Measurements from ENCODE around the gene UGT1A10.

UGT1A10 gene

GRCh38 chr2:233793465-233794127 is 157.3 kb downstream of the UGT1A10 start:
- H3K4me1 Mint-ChIP-seq (ENCODE audit: low read depth in 2 of 2) = no peaks in the 10 kb centered on the region
- H3K27me3 Mint-ChIP-seq = peaks cover 20 to 61% of the 10 kb centered on the region in 2 donors
- H3K9me3 Mint-ChIP-seq = no peaks in the 10 kb centered on the region
- DNase-seq = no peak
- no peak overlapping the region for H3K4me3 Mint-ChIP-seq
- H3K27ac Mint-ChIP-seq = no peak overlapping the region
- ATAC-seq (replicated peaks) = no peak
- no peaks in the 10 kb centered on the region for H3K36me3 Mint-ChIP-seq (ENCODE audit: insufficient read depth)

- H3K4me1 Mint-ChIP-seq (ENCODE audit: low read depth in 2 of 2) = no peaks in the 10 kb centered on the region
- DNase-seq (no peak), ATAC-seq (replicated peaks) (no peak)
- no peak overlapping the region for H3K4me3 Mint-ChIP-seq
- no peak overlapping the region for H3K27ac Mint-ChIP-seq
- no peaks in the 10 kb centered on the region for H3K9me3 Mint-ChIP-seq
- peaks cover 24 to 61% of the 10 kb centered on the region in 2 donors for H3K27me3 Mint-ChIP-seq
- no peaks in the 10 kb centered on the region for H3K36me3 Mint-ChIP-seq (ENCODE audit: insufficient read depth)
These were observed 157.9 kb downstream of the UGT1A10 start for GRCh38 chr2:233794128-233794658.

- H3K4me3 Mint-ChIP-seq = no peak overlapping the region
- ATAC-seq (replicated peaks) (no peak), DNase-seq (no peak)
- no peak overlapping the region for H3K27ac Mint-ChIP-seq
- H3K9me3 Mint-ChIP-seq = no peaks in the 10 kb centered on the region
- H3K4me1 Mint-ChIP-seq (ENCODE audit: low read depth in 2 of 2) = no peaks in the 10 kb centered on the region
- peaks cover 27 to 51% of the 10 kb centered on the region in 2 donors for H3K27me3 Mint-ChIP-seq
- no peaks in the 10 kb centered on the region for H3K36me3 Mint-ChIP-seq (ENCODE audit: insufficient read depth)
These were observed 159.5 kb downstream of the UGT1A10 start for GRCh38 chr2:233795735-233796171.

GRCh38 chr2:233796254-233796653 is 160.0 kb downstream of the UGT1A10 start:
- no peaks in the 10 kb centered on the region for H3K36me3 Mint-ChIP-seq (ENCODE audit: insufficient read depth)
- no peak for DNase-seq

GRCh38 chr2:233798335-233799086 is 162.3 kb downstream of the UGT1A10 start:
- no peak overlapping the region for H3K27ac Mint-ChIP-seq
- no peak overlapping the region for H3K4me3 Mint-ChIP-seq
- DNase-seq = no peak
- H3K27me3 Mint-ChIP-seq = peaks cover 21 to 50% of the 10 kb centered on the region in 2 donors
- H3K36me3 Mint-ChIP-seq (ENCODE audit: insufficient read depth) = no peaks in the 10 kb centered on the region
- ATAC-seq (replicated peaks) = no peak
- H3K4me1 Mint-ChIP-seq (ENCODE audit: low read depth in 2 of 2) = peaks cover 0 to 4% of the 10 kb centered on the region in 2 donors
- no peaks in the 10 kb centered on the region for H3K9me3 Mint-ChIP-seq

More at GRCh38 chr2:233796254-233796653, 160.0 kb downstream of the UGT1A10 start:
- Mint-ChIP-seq H3K9me3 (no peaks in the 10 kb centered on the region), H3K4me1 (ENCODE audit: low read depth in 2 of 2) (peaks cover 0 to 3% of the 10 kb centered on the region in 2 donors), H3K27me3 (peaks cover 22 to 46% of the 10 kb centered on the region in 2 donors), H3K27ac (no peak overlapping the region), H3K4me3 (no peak overlapping the region)
- no peak for ATAC-seq (replicated peaks)

GRCh38 chr2:233799087-233799665 is 162.9 kb downstream of the UGT1A10 start:
- Mint-ChIP-seq H3K4me3 (no peak overlapping the region), H3K9me3 (no peaks in the 10 kb centered on the region), H3K27ac (no peak overlapping the region), H3K27me3 (peaks cover 27 to 50% of the 10 kb centered on the region in 2 donors), H3K4me1 (ENCODE audit: low read depth in 2 of 2) (peaks cover 0 to 4% of the 10 kb centered on the region in 2 donors), H3K36me3 (ENCODE audit: insufficient read depth) (no peaks in the 10 kb centered on the region)
- no peak for ATAC-seq (replicated peaks)
- no peak for DNase-seq

- ATAC-seq (replicated peaks) (no peak), DNase-seq (no peak)
- Mint-ChIP-seq H3K36me3 (ENCODE audit: insufficient read depth) (no peaks in the 10 kb centered on the region), H3K9me3 (no peaks in the 10 kb centered on the region), H3K4me3 (no peak overlapping the region), H3K4me1 (ENCODE audit: low read depth in 2 of 2) (peaks cover 0 to 4% of the 10 kb centered on the region in 2 donors), H3K27ac (no peak overlapping the region), H3K27me3 (peaks cover 32 to 50% of the 10 kb centered on the region in 2 donors)
These were observed 163.5 kb downstream of the UGT1A10 start for GRCh38 chr2:233799716-233800115.

GRCh38 chr2:233800208-233800607 is 164.0 kb downstream of the UGT1A10 start:
- H3K4me1 Mint-ChIP-seq (ENCODE audit: low read depth in 2 of 2) = peaks cover 0 to 4% of the 10 kb centered on the region in 2 donors
- no peak overlapping the region for H3K27ac Mint-ChIP-seq
- DNase-seq = no peak
- ATAC-seq (replicated peaks) = no peak
- no peaks in the 10 kb centered on the region for H3K9me3 Mint-ChIP-seq
- no peaks in the 10 kb centered on the region for H3K36me3 Mint-ChIP-seq (ENCODE audit: insufficient read depth)
- no peak overlapping the region for H3K4me3 Mint-ChIP-seq
- H3K27me3 Mint-ChIP-seq = peaks cover 37 to 55% of the 10 kb centered on the region in 2 donors

GRCh38 chr2:233801357-233802131 is 165.3 kb downstream of the UGT1A10 start:
- ATAC-seq (replicated peaks) = peak; percentile 63
- no peaks in the 10 kb centered on the region for H3K9me3 Mint-ChIP-seq
- no peak for DNase-seq
- H3K4me3 Mint-ChIP-seq = no peak overlapping the region
- no peaks in the 10 kb centered on the region for H3K36me3 Mint-ChIP-seq (ENCODE audit: insufficient read depth)
- peaks cover 0 to 4% of the 10 kb centered on the region in 2 donors for H3K4me1 Mint-ChIP-seq (ENCODE audit: low read depth in 2 of 2)
- H3K27ac Mint-ChIP-seq = no peak overlapping the region
- H3K27me3 Mint-ChIP-seq = peaks cover 39 to 56% of the 10 kb centered on the region in 2 donors

GRCh38 chr2:233802132-233802815 is 166.0 kb downstream of the UGT1A10 start:
- Mint-ChIP-seq H3K36me3 (ENCODE audit: insufficient read depth) (no peaks in the 10 kb centered on the region), H3K27me3 (peaks cover 39 to 56% of the 10 kb centered on the region in 2 donors), H3K27ac (no peak overlapping the region), H3K4me1 (ENCODE audit: low read depth in 2 of 2) (peaks cover 0 to 4% of the 10 kb centered on the region in 2 donors), H3K4me3 (no peak overlapping the region), H3K9me3 (no peaks in the 10 kb centered on the region)
- no peak for ATAC-seq (replicated peaks)
- DNase-seq = no peak

GRCh38 chr2:233803292-233803911 is 167.2 kb downstream of the UGT1A10 start:
- no peak overlapping the region for H3K4me3 Mint-ChIP-seq
- H3K4me1 Mint-ChIP-seq (ENCODE audit: low read depth in 2 of 2) = peaks cover 0 to 4% of the 10 kb centered on the region in 2 donors
- DNase-seq (no peak), ATAC-seq (replicated peaks) (no peak)
- no peak overlapping the region for H3K27ac Mint-ChIP-seq
- H3K36me3 Mint-ChIP-seq (ENCODE audit: insufficient read depth) = no peaks in the 10 kb centered on the region
- no peaks in the 10 kb centered on the region for H3K9me3 Mint-ChIP-seq
- peaks cover 42 to 62% of the 10 kb centered on the region in 2 donors for H3K27me3 Mint-ChIP-seq

GRCh38 chr2:233803994-233804393 is 167.7 kb downstream of the UGT1A10 start:
- H3K27ac Mint-ChIP-seq = no peak overlapping the region
- H3K27me3 Mint-ChIP-seq = peaks cover 42 to 62% of the 10 kb centered on the region in 2 donors
- no peaks in the 10 kb centered on the region for H3K36me3 Mint-ChIP-seq (ENCODE audit: insufficient read depth)
- no peaks in the 10 kb centered on the region for H3K9me3 Mint-ChIP-seq
- no peak overlapping the region for H3K4me3 Mint-ChIP-seq
- peaks cover 0 to 4% of the 10 kb centered on the region in 2 donors for H3K4me1 Mint-ChIP-seq (ENCODE audit: low read depth in 2 of 2)
- no peak for ATAC-seq (replicated peaks)
- no peak for DNase-seq

Data from effector memory CD8-positive, alpha-beta T cell (primary cell).